ENCODE measurements around the gene TMEM176B. TPM values are rescaled to one million over a fixed set of nuclear protein-coding genes. Genes with fewer than 3 reads are reported as not detected.

Gene TMEM176B
- total and polyA plus RNA-seq, 7 donors: 2.2 to 15.9 (median 4.4) TPM

DNA sequence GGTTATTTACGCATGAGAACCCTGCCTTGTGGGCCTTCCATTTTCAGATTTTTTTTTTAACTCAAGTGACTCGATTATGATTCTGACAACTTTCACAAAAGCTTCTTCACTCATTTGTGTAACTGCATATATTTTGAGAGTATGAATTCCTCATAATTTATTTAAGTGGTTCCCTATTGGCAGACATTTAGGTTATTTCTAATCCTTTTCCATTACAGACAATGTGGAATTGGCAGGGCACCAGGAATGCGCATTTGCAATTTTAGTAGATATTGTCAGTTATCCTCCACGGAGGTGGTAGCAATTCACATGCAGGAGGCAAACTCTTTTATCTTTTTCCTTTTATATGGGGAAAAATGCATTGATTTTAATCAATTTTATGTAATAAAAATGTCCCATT lies 2.5 kb downstream of the TMEM176B start:
- DNase-seq: no peak
- peaks cover 0 to 55% (median 4%) of the 10 kb centered on the region in 3 donors for H3K27me3 ChIP-seq (ENCODE audit: insufficient read depth in 3 of 3, low read length in 2 of 3)
- ATAC-seq: no peak
- TF ChIP-seq, protein P1, sequence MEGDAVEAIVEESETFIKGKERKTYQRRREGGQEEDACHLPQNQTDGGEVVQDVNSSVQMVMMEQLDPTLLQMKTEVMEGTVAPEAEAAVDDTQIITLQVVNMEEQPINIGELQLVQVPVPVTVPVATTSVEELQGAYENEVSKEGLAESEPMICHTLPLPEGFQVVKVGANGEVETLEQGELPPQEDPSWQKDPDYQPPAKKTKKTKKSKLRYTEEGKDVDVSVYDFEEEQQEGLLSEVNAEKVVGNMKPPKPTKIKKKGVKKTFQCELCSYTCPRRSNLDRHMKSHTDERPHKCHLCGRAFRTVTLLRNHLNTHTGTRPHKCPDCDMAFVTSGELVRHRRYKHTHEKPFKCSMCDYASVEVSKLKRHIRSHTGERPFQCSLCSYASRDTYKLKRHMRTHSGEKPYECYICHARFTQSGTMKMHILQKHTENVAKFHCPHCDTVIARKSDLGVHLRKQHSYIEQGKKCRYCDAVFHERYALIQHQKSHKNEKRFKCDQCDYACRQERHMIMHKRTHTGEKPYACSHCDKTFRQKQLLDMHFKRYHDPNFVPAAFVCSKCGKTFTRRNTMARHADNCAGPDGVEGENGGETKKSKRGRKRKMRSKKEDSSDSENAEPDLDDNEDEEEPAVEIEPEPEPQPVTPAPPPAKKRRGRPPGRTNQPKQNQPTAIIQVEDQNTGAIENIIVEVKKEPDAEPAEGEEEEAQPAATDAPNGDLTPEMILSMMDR (IDR thresholded peaks at IDR 0.05): no peak
- no peaks in the 10 kb centered on the region for H3K36me3 ChIP-seq (ENCODE audit: insufficient read depth in 1 of 2, low read depth in 1 of 2)
- intact Hi-C loops (cut with DNase I): no loop called here
- no peak overlapping the region for H3K27ac ChIP-seq
- no peaks in the 10 kb centered on the region for H3K4me1 ChIP-seq
- H3K9me3 ChIP-seq: no peaks in the 10 kb centered on the region
- H3K4me3 ChIP-seq: no peak overlapping the region
- 77 to 79% (median 78%) methylated on average over 4 of the region's 4 CpGs for WGBS, 3 donors

DNA sequence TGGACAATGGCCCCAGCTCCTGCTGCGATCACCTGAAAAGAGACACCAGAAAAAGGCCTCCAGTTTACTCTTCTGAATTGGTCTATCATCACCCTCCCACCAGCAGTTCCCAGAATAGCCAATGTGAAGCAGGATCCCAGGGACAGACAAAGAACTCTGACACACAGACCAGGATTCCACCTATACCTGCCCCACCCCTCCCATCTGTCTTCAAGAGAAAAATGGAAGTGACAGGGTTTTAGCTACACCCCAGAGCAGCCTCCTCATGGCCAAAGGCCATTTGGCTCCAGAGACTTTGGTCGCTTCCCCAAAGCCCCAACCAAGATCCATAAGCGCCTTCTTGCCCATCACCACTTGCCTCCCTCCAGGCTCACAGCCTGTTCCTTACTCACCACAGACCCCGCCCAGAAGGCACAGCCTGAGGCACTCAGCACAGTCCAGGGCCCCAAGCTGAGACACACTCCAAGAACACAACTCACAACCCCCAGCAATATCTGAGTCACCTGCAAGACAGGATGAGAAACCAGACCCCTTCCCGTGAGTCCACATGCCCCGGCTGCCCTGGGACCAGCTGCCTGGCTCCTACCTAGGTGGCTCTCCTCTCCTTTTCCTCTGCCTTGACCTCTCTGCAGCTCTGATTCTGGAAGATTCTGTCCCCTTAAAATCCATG lies 6.5 kb downstream of the TMEM176B start:
- DNase-seq (no peak), ATAC-seq (no peak)
- no peaks in the 10 kb centered on the region for H3K4me1 ChIP-seq
- TF ChIP-seq, protein P1 (IDR thresholded peaks at IDR 0.05): no peak
- H3K36me3 ChIP-seq (ENCODE audit: insufficient read depth in 1 of 2, low read depth in 1 of 2): no peaks in the 10 kb centered on the region
- H3K27ac ChIP-seq: no peak overlapping the region
- WGBS, 3 donors: 90 to 95% (median 90%) methylated on average over 6 of the region's 6 CpGs
- H3K9me3 ChIP-seq: no peaks in the 10 kb centered on the region
- intact Hi-C loops (cut with DNase I): no loop called here
- no peak overlapping the region for H3K4me3 ChIP-seq
- H3K27me3 ChIP-seq (ENCODE audit: insufficient read depth in 3 of 3, low read length in 2 of 3): peaks cover 0 to 15% (median 0%) of the 10 kb centered on the region in 3 donors

DNA sequence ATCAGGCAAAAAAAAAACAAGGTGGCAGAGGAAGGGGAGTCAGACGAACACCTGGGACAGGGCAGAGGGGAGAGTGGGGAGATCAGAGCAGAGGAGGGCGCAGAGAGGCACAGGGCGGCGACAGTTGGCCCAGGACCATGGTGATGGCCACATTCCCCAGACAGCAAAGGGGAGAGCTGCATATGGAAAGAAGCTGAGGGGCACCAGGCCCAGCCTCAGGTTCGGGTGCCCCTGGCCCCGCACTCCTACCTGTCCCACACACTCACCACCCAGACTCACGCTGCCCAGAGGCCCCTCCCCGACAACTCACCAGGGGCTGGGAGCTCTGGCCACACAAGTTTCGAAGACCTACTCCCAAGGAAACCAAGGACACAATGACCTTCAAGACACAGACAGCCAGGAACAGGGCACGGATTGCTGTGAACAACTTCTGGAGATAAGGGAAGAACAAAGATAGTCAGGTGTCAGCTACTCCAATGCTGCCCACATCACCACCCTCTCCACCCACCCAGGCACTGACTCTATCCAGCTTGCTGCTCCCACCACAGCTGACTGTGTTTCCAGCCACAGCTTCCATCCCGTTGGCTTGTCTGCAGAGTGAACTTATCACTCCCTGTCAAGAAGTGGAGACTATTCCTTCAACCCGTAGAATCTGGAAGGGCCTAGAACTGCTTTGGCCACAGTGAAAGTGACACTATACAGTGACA lies 8.3 kb downstream of the TMEM176B start:
- Histone ChIP-seq H3K27me3 (ENCODE audit: insufficient read depth in 3 of 3, low read length in 2 of 3) (peaks cover 0 to 8% (median 3%) of the 10 kb centered on the region in 3 donors), H3K4me1 (no peaks in the 10 kb centered on the region), H3K9me3 (no peaks in the 10 kb centered on the region), H3K36me3 (ENCODE audit: insufficient read depth in 1 of 2, low read depth in 1 of 2) (no peaks in the 10 kb centered on the region), H3K4me3 (no peak overlapping the region), H3K27ac (no peak overlapping the region)
- intact Hi-C loops (cut with DNase I): no loop called here
- WGBS, 3 donors: 88 to 93% (median 90%) methylated on average over 12 of the region's 12 CpGs
- TF ChIP-seq, protein P1 (IDR thresholded peaks at IDR 0.05): no peak
- DNase-seq: no peak
- no peak for ATAC-seq

DNA sequence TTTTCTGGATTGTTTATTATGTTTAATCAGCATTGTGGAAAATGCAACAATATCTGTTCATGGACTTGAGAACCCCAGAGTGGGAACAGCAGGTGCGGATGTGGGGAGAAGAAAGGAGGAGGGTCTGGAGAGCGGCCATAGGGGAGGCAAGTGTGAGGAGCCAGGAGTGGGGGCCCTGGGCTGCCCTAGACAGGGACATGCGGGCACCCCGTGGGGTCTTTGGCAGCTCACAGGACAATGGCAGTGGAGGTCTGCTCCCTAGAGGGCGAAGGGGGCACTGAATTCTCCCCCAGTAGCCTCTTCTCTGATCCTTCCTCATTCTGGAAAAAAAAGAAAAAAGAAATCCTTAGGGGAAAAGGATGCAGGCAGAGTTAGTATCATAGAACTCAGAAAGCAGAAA lies 8.9 kb downstream of the TMEM176B start:
- ATAC-seq (no peak), DNase-seq (no peak)
- peaks cover 0 to 8% (median 3%) of the 10 kb centered on the region in 3 donors for H3K27me3 ChIP-seq (ENCODE audit: insufficient read depth in 3 of 3, low read length in 2 of 3)
- no peak overlapping the region for H3K4me3 ChIP-seq
- 80 to 90% (median 82%) methylated on average over 5 of the region's 5 CpGs for WGBS, 3 donors
- intact Hi-C loops (cut with DNase I): no loop called here
- H3K4me1 ChIP-seq: no peaks in the 10 kb centered on the region
- no peaks in the 10 kb centered on the region for H3K9me3 ChIP-seq
- no peaks in the 10 kb centered on the region for H3K36me3 ChIP-seq (ENCODE audit: insufficient read depth in 1 of 2, low read depth in 1 of 2)
- TF ChIP-seq, protein P1 (IDR thresholded peaks at IDR 0.05): no peak
- H3K27ac ChIP-seq: no peak overlapping the region

Data from psoas muscle (tissue), 8 donors.